Islet of Langerhans (tissue), 1 donor: Measurements from ENCODE around the gene SUPT5H.

Source experiments
- FAIRE-seq: peaks from one replicate; lab custom pipeline; 2011; peaks lifted over from hg19 to GRCh38; lab: Jason Lieb, UNC

The SUPT5H gene

GRCh38 chr19:39409208-39410016 is 36.0 kb upstream of the SUPT5H start:
- FAIRE-seq = peak; percentile 51

DNA sequence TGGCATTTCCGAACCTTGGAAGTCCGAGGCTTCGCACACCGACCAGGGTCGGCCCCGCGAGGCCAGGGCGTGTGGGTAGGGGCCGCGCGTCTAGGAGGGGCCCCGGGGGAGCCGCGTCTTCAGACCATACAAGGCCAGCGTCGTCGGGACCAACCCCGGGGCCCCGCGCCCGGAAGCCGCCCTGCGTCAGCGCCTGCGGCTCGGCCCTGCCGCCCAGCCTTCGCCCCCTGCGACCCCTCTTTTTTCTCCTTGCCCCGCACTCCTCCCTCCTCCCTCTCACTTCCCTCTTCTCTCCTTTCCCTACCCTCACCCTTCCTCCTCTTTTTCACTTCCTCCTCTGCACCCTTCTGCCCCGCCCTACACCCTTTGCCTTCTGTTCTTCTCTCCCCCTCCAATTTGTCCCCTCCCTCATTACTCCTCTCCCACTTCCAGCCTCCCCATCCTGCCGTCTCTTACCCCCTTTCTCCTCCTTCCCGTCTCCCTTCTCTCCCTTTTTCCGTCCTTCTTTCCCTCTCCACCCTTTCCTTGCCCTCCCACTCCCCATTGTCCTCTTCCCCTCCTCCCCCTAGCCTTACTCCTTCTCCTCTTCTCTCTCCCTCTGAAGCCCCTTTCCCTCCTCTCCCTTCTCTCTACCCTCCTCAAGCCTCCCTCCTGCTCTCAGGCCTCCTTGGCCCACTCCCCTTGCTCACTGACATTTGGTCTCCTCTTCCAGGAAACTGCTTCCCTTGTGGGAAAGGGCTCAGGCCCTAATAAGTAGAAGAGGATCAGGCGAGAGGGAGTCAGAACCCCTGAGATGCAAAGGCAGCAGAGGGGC is 35.2 kb upstream of the SUPT5H start:
- no peak for FAIRE-seq

GRCh38 chr19:39410831-39411080 is 34.6 kb upstream of the SUPT5H start:
- no peak for FAIRE-seq

DNA sequence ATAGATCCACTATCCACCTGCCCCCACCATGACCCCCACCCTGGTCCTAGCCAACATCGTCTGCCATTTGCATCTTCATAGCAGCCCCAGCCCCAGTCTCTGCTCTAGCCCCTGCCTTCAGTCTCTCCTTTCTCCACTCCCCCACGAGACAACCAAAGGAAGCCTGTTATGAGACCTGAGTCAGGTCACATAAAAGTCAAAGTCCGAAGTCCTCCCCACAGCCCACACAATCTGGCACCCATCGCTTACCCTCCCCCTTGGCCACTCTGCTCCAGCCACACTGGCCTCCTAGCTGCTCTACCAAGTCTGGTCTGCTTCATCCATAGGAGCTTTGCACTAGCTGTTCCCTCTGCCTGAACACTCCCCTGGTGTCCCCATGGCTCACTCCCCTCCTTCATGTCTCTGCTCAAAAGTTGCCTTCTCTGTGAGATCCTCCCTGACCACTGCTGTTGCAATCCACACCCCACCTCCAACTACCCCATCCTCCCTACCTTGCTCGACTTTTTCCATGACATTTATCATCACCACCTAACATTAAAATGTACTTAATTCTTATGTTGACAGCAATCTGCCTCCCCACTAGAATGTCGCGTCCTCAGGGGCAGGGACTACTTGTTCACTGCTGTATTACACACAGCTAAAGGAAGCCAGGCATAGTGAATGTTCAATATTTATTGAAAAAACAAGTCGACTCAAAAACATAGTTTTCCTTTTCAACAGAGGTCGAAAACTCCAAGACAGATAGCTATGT is 34.1 kb upstream of the SUPT5H start:
- FAIRE-seq = no peak

DNA sequence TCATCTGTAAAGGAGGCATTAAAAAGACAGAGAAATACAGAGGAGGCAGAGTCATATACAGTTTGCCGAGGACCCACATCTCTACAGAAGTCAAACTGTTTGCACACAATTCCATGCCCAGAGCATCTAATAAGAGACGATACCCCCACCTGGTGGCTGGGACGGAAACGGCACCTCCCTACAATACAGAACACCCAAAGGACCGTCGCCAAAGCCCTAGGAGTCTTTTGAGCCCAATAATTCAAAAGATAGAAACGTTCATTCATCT is 33.6 kb upstream of the SUPT5H start:
- no peak for FAIRE-seq

- FAIRE-seq = peak; percentile 83
These were observed 33.1 kb upstream of the SUPT5H start, which contains the start of gene PLEKHG2 for GRCh38 chr19:39412100-39412866. Gene PLEKHG2 (plus strand): TSS chr19:39412669. CDS start chr19:39414087, 1,418 bp downstream.

DNA sequence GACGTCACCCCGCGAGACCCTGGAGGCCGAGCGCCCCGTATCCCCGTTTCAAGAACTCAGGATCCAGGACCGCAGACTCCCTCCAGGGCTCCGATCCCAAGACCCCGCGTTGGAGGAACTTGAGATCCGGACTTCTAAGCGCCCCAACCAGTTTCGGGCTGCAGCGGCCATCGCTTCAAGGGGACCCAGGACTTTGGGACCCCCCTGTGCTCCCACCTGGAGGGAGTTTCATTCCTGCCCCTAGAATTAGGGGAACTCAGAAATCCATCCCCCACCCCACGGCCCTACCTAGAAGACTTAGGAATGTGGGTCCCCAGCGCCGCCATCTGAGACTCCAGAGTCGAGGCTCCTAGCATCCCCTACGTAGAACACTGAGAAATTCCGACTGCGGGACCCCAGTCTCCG is 32.5 kb upstream of the SUPT5H start:
- FAIRE-seq = no peak

DNA sequence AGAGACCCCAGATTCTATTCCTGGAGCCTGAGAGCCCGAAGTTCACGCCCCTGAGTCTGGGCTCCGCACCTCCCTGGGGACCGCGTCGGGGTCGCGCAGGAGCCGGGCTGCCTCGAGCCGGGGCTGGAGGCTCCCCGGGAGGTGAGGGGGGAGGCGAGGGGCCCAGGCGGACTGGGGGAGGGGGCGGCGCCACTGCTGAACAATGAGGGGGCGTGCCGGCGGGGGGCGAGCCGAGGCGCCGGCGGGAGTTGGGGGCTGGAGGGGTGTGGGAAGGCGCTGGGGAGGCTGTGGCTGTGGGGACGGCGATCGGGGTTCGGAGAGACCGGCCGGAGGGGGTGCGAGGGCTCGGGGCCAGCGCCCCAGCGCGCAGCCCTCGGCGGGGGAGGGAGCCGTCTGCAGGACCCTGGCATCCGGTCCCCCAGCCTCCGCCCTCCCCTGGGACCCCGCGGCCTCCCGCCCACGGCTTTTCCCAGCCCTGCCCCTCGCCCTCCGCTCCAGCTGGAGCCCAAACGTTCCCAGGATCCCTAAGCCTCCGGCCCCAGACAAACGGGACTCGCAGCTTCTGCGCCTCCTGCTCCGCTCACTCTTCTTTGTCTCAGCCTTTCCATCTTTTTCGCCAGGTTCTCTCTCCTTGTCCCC is 32.0 kb upstream of the SUPT5H start:
- FAIRE-seq = no peak

DNA sequence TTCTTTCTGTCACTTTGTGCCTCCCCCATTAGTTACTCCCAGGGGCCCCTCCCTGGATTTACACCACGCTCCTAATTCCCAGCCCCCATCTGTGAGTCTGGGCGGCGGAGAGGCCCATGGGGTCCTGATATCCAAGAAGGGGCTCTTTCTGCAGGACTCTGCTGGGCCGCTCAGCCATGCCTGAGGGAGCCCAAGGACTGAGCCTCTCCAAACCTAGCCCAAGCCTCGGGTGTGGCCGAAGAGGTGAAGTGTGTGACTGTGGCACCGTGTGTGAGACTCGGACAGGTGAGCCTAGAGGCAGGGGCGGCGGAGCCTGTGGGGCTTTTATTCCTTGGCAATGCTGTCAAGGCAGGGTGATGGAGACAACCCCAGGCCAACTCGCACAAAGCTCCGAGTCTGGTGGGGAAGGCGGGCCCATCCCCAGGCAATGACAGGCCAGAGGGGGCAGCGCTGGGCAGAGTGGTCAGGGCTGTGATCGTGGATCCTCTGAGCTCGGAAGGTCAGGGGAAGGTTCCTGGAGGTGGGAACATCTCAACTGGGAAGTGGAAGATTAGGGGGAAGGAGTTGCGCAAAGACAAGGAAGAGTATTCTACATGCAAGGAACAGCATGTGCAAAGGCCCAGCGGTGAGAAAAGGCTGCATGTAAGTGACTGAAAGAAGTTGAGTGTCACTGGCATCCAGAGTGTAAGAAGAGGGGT is 31.3 kb upstream of the SUPT5H start:
- no peak for FAIRE-seq

DNA sequence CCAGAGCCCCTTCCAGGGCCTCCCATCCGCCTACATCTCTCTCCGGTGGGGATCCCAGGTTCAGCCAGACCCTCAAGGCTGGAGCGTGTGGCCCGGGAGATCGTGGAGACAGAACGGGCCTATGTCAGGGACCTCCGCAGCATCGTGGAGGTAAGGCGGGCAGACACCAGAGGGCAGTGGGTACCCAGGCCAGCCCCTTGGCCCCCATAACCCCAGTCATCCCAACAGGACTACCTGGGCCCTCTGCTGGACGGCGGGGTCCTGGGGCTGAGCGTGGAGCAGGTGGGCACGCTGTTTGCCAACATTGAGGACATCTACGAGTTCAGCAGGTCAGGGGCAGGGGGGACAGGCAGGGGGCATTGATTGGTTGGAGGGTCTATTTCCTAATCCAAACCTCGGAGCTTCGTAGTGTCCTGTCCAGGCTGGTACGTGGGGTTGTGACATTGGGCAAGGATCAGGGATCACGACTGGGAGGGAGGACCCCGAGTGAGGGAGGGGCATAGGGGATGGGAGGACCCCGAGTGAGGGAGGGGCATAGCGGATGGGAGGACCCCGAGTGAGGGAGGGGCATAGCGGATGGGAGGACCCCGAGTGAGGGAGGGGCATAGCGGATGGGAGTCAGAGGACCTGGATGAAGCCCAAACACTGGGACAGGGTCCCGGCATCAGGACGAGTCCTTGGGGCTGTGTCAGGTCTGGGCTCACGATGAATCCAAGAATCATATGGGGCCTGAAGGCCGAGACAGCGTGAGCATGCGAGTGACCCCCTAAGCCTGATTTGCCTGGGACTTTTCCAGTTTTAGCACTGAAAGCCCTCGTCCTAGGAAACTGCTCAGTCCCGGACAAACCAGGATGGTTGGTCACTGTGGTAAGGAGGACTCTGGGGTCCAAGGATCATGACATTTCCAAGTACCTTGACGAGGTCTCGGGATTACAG is 30.0 kb upstream of the SUPT5H start:
- no peak for FAIRE-seq

DNA sequence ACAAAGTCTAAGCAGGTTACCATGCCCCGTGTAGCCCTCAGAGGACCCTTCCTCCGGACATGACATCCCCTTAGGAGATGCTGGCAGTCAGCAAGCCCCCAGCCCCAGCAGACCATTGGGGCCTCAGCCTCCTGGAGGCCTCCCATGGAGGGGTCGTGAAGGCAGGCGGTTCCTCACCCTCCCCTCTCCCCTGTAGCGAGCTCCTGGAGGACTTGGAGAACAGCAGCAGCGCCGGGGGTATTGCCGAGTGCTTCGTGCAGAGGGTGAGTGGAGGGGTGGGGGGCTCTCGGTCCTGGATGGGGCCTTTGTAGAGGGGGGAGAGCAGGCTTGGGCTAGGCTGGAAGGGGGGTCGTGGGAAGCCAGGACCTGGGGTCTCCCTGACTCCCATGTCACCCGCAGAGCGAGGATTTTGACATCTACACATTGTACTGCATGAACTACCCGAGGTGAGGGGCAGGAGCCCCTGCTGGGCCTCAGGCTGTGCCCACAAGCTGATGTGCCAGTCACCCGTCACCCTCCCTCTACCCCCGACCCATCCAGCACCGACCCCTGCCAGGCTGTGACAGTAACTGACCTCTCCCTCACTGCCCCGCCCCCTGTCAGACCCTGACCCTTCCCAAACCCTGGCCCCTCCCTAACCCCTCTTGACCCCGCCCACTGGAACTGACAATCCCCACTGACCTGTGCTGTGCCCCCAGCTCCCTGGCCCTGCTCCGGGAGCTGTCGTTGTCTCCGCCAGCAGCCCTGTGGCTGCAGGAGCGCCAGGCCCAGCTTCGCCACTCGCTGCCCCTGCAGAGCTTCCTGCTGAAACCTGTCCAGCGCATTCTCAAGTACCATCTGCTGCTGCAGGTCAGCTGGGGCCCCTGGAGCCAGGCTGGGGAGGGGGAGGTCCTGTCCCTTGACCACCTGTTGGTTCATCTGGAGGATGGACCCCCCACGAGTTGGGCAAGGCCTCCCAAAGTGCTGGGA is 28.9 kb upstream of the SUPT5H start:
- no peak for FAIRE-seq

DNA sequence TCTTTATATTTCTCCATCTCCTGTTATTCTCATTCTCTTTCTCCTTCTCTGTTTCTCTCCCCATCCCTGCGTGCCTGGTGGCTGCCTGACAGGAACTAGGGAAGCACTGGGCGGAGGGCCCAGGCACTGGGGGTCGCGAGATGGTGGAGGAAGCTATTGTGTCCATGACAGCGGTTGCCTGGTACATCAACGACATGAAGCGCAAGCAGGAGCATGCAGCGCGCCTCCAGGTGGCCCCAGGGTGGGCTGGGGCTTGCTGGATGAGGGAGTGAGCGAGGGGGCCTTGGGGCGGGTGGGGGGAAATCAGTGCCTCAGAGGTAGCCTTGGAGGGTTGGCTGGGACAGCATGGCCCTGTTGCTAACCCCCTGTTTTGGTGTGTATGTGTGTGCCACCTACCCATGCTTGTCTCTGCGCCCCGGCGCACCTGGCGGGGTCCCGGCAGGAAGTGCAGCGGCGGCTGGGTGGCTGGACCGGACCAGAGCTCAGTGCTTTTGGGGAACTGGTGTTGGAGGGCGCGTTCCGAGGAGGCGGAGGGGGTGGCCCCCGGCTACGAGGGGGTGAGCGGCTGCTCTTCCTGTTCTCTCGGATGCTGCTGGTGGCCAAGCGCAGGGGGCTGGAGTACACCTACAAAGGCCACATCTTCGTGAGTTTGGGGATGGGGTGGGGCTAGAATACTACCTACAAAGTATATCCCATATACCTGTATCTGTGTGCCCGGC is 27.8 kb upstream of the SUPT5H start:
- FAIRE-seq = no peak

DNA sequence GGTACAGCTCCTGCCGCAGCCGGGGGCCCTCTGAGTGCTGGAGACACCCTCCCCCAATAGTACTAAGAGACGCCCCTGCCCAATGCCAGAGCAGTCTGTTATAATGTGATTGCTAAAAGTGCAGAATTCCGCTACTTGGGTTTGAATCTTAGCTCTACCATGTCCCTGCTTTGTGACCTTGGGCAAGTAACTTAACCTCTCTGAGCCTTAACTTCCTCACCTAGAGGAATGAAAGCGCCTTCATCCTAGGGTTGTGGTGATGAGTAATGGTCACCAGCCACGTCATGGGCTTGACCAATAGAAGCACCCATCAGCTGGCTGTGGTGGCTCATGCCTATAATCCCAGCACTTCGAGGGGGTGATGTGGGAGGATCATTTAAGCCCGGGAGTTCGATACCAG is 26.4 kb upstream of the SUPT5H start:
- FAIRE-seq = no peak

GRCh38 chr19:39420769-39421168 is 24.6 kb upstream of the SUPT5H start:
- FAIRE-seq = no peak

DNA sequence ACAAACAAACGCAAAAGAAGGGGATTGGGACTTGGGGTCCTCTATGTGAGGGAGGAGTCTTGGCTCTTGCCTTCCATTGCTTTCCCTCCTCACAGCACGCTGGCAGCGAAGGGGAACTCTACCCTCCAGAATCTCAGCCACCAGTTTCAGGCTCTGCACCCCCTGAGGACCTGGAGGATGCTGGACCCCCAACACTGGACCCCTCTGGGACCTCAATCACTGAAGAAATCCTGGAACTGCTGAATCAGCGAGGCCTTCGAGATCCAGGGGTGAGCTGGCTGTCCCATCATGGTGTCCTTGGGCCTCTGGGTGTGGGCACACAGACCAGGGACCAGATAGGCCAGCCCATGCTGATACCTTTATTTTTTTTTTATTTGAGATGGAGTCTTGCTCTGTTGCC is 23.4 kb upstream of the SUPT5H start:
- FAIRE-seq = no peak

- FAIRE-seq = no peak
These were observed 21.9 kb upstream of the SUPT5H start for GRCh38 chr19:39423258-39424086.

GRCh38 chr19:39424934-39425333 is 20.4 kb upstream of the SUPT5H start:
- FAIRE-seq = no peak

- FAIRE-seq = no peak
These were observed 19.6 kb upstream of the SUPT5H start for GRCh38 chr19:39425744-39426143.
